Choroid plexus epithelial cell (primary cell): Measurements from ENCODE around the gene SSBP4.

Experiments used
- DNase-seq: peaks from one replicate; pipeline ENCODE4 v3.0.0-alpha.2; 2010; ENCODE audit warnings: low read depth
- H3K4me3 ChIP-seq: 2 replicates; pipeline ENCODE4 v1.5.1; 2011; ENCODE audit warnings: low read depth, mild to moderate bottlenecking, control low read depth, low read length, moderate library complexity
- CTCF ChIP-seq: conservative IDR thresholded peaks from 2 replicates; pipeline ENCODE4 v1.5.1; 2011; ENCODE audit warnings: low read depth, mild to moderate bottlenecking, control low read depth, inconsistent platforms, low read length, moderate library complexity

Gene SSBP4

GRCh38 chr19:18457483-18458331, 38.5 kb downstream of the SSBP4 start:
- TF ChIP-seq CTCF: no peak
- no peak overlapping the region for H3K4me3 ChIP-seq
- DNase-seq: no peak

GRCh38 chr19:18460900-18461299, 41.7 kb downstream of the SSBP4 start:
- no peak for TF ChIP-seq CTCF

GRCh38 chr19:18461471-18461870, 42.3 kb downstream of the SSBP4 start:
- H3K4me3 ChIP-seq: no peak overlapping the region
- no peak for DNase-seq
- TF ChIP-seq CTCF: no peak

More at GRCh38 chr19:18460900-18461299, 41.7 kb downstream of the SSBP4 start:
- no peak overlapping the region for H3K4me3 ChIP-seq
- DNase-seq: no peak

- no peak overlapping the region for H3K4me3 ChIP-seq
- TF ChIP-seq CTCF: no peak
- peak; percentile 98 for DNase-seq
Observed at GRCh38 chr19:18464646-18465045, 45.4 kb downstream of the SSBP4 start.

- no peak for TF ChIP-seq CTCF
- no peak overlapping the region for H3K4me3 ChIP-seq
- DNase-seq: no peak
Observed at GRCh38 chr19:18465214-18465963, 46.2 kb downstream of the SSBP4 start.

- no peak for DNase-seq
- H3K4me3 ChIP-seq: no peak overlapping the region
- no peak for TF ChIP-seq CTCF
Observed at GRCh38 chr19:18465964-18466339, 46.8 kb downstream of the SSBP4 start.
